ENCODE measurements around the gene PTH2. TPM values are rescaled to one million over a fixed set of nuclear protein-coding genes. Genes with fewer than 3 reads are reported as not detected.

PTH2 gene
- total and polyA plus RNA-seq, 4 donors, result not detected

GRCh38 chr19:49432141-49433073 lies 9.2 kb upstream of the PTH2 start:
- no peak for DNase-seq (ENCODE audit: low read depth in 4 of 6, low spot score in 6 of 6)
- peaks cover 100% of the 10 kb centered on the region for H3K27me3 ChIP-seq (ENCODE audit: control insufficient read depth, insufficient read depth, low read length)
- peaks cover 28% of the 10 kb centered on the region for H3K4me1 ChIP-seq (ENCODE audit: control insufficient read depth, insufficient read depth, low read length)
- no peak overlapping the region for H3K4me3 ChIP-seq (ENCODE audit: low read depth, low read length)
- H3K27ac ChIP-seq (ENCODE audit: low read depth, low read length), result no peak overlapping the region
- 5% methylated on average over 59 of the region's 63 CpGs for WGBS (ENCODE audit: insufficient coverage)
- H3K9me3 ChIP-seq (ENCODE audit: control insufficient read depth, insufficient read depth, low read length), result no peaks in the 10 kb centered on the region
- no peaks in the 10 kb centered on the region for H3K36me3 ChIP-seq (ENCODE audit: control insufficient read depth, insufficient read depth, low read length)

DNA sequence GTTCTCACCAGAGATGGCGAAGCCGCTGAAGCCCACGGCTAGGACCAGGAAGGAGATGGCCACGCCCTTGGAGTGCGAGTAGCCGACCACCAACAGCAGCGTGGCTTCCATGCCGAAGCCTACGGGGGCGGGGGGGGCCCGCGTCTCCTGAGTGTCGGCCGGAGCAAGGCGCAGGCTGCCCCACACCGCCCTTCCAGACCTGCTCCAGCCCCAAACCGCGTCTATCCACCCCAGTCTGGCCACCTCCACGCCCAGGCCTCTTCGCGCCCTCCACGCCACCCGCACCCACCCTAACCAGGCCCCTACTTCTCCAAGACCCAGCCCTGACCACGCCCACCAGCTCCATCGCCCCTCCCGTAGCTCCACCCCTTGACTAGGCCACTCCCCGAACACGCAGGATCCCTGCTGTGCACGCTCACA lies 8.1 kb upstream of the PTH2 start:
- WGBS (ENCODE audit: insufficient coverage), result 61% methylated on average over 24 of the region's 29 CpGs
- Histone ChIP-seq H3K27ac (ENCODE audit: low read depth, low read length) (no peak overlapping the region), H3K9me3 (ENCODE audit: control insufficient read depth, insufficient read depth, low read length) (no peaks in the 10 kb centered on the region), H3K4me1 (ENCODE audit: control insufficient read depth, insufficient read depth, low read length) (peaks cover 26% of the 10 kb centered on the region), H3K27me3 (ENCODE audit: control insufficient read depth, insufficient read depth, low read length) (peaks cover 100% of the 10 kb centered on the region), H3K4me3 (ENCODE audit: low read depth, low read length) (no peak overlapping the region), H3K36me3 (ENCODE audit: control insufficient read depth, insufficient read depth, low read length) (no peaks in the 10 kb centered on the region)
- no peak for DNase-seq (ENCODE audit: low read depth in 4 of 6, low spot score in 6 of 6)

GRCh38 chr19:49430678-49431329 lies 7.6 kb upstream of the PTH2 start:
- WGBS (ENCODE audit: insufficient coverage), result 67% methylated on average over 28 of the region's 28 CpGs
- Histone ChIP-seq H3K9me3 (ENCODE audit: control insufficient read depth, insufficient read depth, low read length) (no peaks in the 10 kb centered on the region), H3K27me3 (ENCODE audit: control insufficient read depth, insufficient read depth, low read length) (peaks cover 100% of the 10 kb centered on the region), H3K36me3 (ENCODE audit: control insufficient read depth, insufficient read depth, low read length) (no peaks in the 10 kb centered on the region), H3K4me3 (ENCODE audit: low read depth, low read length) (no peak overlapping the region), H3K4me1 (ENCODE audit: control insufficient read depth, insufficient read depth, low read length) (peaks cover 25% of the 10 kb centered on the region), H3K27ac (ENCODE audit: low read depth, low read length) (no peak overlapping the region)
- no peak for DNase-seq (ENCODE audit: low read depth in 4 of 6, low spot score in 6 of 6)

GRCh38 chr19:49430172-49430677 lies 7.0 kb upstream of the PTH2 start:
- 64% methylated on average over 9 of the region's 9 CpGs for WGBS (ENCODE audit: insufficient coverage)
- Histone ChIP-seq H3K36me3 (ENCODE audit: control insufficient read depth, insufficient read depth, low read length) (no peaks in the 10 kb centered on the region), H3K4me1 (ENCODE audit: control insufficient read depth, insufficient read depth, low read length) (peaks cover 25% of the 10 kb centered on the region), H3K4me3 (ENCODE audit: low read depth, low read length) (no peak overlapping the region), H3K27me3 (ENCODE audit: control insufficient read depth, insufficient read depth, low read length) (peaks cover 100% of the 10 kb centered on the region), H3K27ac (ENCODE audit: low read depth, low read length) (no peak overlapping the region), H3K9me3 (ENCODE audit: control insufficient read depth, insufficient read depth, low read length) (no peaks in the 10 kb centered on the region)
- DNase-seq (ENCODE audit: low read depth in 4 of 6, low spot score in 6 of 6), result no peak

GRCh38 chr19:49428547-49429451 lies 5.6 kb upstream of the PTH2 start:
- H3K4me3 ChIP-seq (ENCODE audit: low read depth, low read length), result no peak overlapping the region
- H3K36me3 ChIP-seq (ENCODE audit: control insufficient read depth, insufficient read depth, low read length), result no peaks in the 10 kb centered on the region
- 2% methylated on average over 29 of the region's 29 CpGs for WGBS (ENCODE audit: insufficient coverage)
- no peak for DNase-seq (ENCODE audit: low read depth in 4 of 6, low spot score in 6 of 6)
- H3K4me1 ChIP-seq (ENCODE audit: control insufficient read depth, insufficient read depth, low read length), result peaks cover 25% of the 10 kb centered on the region
- H3K27ac ChIP-seq (ENCODE audit: low read depth, low read length), result no peak overlapping the region
- H3K27me3 ChIP-seq (ENCODE audit: control insufficient read depth, insufficient read depth, low read length), result peaks cover 100% of the 10 kb centered on the region
- no peaks in the 10 kb centered on the region for H3K9me3 ChIP-seq (ENCODE audit: control insufficient read depth, insufficient read depth, low read length)

DNA sequence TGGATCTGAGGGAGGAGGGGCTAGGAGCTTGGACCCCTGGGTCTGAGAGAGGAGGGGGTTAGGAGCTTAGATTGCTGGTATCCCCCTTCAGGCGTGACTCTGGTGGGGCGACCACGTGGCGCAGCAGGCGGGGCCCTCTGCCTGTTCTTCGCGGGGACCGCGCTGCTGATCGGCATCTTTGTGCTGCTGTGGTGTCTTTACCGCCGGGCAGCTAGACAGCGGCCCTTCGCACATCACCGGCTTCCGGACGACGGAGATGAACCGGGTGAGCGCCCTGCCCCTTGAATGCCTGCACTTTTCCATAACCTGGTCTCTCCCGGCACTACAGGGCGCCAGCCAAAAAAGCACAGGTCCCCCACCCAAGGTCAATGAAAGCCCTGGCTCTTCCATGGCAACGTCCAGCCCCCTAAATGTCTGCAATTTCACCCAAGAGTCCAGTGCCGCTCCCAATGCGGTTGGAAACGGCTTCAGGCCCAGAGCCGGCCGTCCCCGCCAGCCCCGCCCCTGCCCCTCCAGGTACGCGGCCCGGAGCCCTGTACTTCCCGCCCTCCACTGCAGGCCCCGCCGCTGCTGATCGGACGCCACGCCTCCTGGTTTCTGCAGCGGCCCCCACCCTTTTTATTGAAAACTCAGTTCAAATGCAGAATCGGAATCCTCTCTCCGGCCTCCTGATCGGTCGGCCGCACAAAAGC lies 4.8 kb upstream of the PTH2 start:
- peak in 1 of 6 donors; percentile 31 for DNase-seq (ENCODE audit: low read depth in 4 of 6, low spot score in 6 of 6)
- H3K36me3 ChIP-seq (ENCODE audit: control insufficient read depth, insufficient read depth, low read length), result no peaks in the 10 kb centered on the region
- H3K4me1 ChIP-seq (ENCODE audit: control insufficient read depth, insufficient read depth, low read length), result peaks cover 28% of the 10 kb centered on the region
- H3K9me3 ChIP-seq (ENCODE audit: control insufficient read depth, insufficient read depth, low read length), result no peaks in the 10 kb centered on the region
- 1% methylated on average over 45 of the region's 45 CpGs for WGBS (ENCODE audit: insufficient coverage)
- no peak overlapping the region for H3K27ac ChIP-seq (ENCODE audit: low read depth, low read length)
- H3K27me3 ChIP-seq (ENCODE audit: control insufficient read depth, insufficient read depth, low read length), result peaks cover 100% of the 10 kb centered on the region
- no peak overlapping the region for H3K4me3 ChIP-seq (ENCODE audit: low read depth, low read length)

DNA sequence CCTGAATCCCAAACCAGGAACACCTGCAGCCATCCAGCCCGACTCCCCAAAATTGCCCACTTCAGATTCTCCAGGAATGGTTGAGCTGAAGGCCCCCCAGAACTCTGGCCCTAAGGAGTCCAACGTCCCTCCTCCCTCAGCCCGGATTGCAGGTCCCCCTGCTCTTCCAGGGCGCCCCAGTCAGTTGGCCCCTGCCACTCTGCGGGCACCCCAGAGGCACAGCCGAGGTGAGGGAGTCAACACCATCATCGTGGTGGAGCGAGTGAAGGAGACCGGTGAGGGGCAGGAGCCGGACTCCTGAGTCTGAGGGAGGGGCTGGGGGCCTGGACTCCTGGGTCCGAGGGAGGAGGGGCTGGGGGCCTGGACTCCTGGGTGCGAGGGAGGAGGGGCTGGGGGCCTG lies 4.1 kb upstream of the PTH2 start:
- peaks cover 99% of the 10 kb centered on the region for H3K27me3 ChIP-seq (ENCODE audit: control insufficient read depth, insufficient read depth, low read length)
- no peaks in the 10 kb centered on the region for H3K9me3 ChIP-seq (ENCODE audit: control insufficient read depth, insufficient read depth, low read length)
- no peak overlapping the region for H3K4me3 ChIP-seq (ENCODE audit: low read depth, low read length)
- peaks cover 32% of the 10 kb centered on the region for H3K4me1 ChIP-seq (ENCODE audit: control insufficient read depth, insufficient read depth, low read length)
- H3K27ac ChIP-seq (ENCODE audit: low read depth, low read length), result no peak overlapping the region
- no peak for DNase-seq (ENCODE audit: low read depth in 4 of 6, low spot score in 6 of 6)
- 49% methylated on average over 10 of the region's 12 CpGs for WGBS (ENCODE audit: insufficient coverage)
- H3K36me3 ChIP-seq (ENCODE audit: control insufficient read depth, insufficient read depth, low read length), result no peaks in the 10 kb centered on the region

DNA sequence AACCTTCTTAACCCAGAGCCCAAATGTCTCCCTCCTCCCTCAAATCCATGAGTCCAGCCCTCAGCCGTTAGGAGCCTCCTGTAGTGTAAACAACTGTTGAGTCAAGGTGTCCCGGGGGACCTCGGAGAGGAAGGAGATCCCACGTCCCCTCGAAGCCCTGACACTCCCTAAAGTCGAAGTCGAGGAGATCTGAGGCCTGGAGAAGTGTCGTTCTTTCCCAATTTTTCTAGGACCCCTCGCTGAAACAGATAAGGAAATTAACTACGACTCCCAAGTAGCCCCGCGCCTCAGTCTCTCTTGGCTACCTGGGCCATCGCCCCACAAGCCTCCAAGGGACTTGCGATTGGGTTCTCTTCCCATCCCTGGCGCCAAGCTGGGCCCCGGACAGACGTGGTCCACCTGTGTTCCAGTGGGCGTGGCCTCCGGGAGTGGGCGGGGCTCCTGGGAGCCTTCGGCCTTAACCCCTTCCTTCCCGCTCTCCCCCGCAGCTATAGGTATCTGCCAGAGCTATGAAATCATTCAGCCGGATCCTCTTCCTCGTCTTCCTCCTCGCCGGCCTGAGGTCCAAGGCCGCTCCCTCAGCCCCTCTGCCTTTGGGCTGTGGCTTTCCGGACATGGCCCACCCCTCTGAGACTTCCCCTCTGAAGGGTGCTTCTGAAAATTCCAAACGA lies 2.8 kb upstream of the PTH2 start:
- no peak for DNase-seq (ENCODE audit: low read depth in 4 of 6, low spot score in 6 of 6)
- 2% methylated on average over 30 of the region's 30 CpGs for WGBS (ENCODE audit: insufficient coverage)

More for the DNA sequence above, 2.8 kb upstream of the PTH2 start:
- H3K9me3 ChIP-seq (ENCODE audit: control insufficient read depth, insufficient read depth, low read length), result no peaks in the 10 kb centered on the region
- peaks cover 98% of the 10 kb centered on the region for H3K27me3 ChIP-seq (ENCODE audit: control insufficient read depth, insufficient read depth, low read length)
- H3K4me1 ChIP-seq (ENCODE audit: control insufficient read depth, insufficient read depth, low read length), result peaks cover 40% of the 10 kb centered on the region
- H3K27ac ChIP-seq (ENCODE audit: low read depth, low read length), result no peak overlapping the region
- H3K36me3 ChIP-seq (ENCODE audit: control insufficient read depth, insufficient read depth, low read length), result no peaks in the 10 kb centered on the region
- H3K4me3 ChIP-seq (ENCODE audit: low read depth, low read length), result no peak overlapping the region
